GM18951 (cell line): Measurements from ENCODE around the gene FAM210A.

ENCODE experiments used
- POLR2A ChIP-seq: IDR thresholded peaks from 4 replicates; pipeline ENCODE4 v1.6.1; 2011; ENCODE audit warnings: mild to moderate bottlenecking; ENCODE audit not compliant: insufficient read length, insufficient read depth; ENCODE audit errors: extremely low read depth
- in situ Hi-C: fragments of 300-500 bp; cut with MboI; formaldehyde crosslinking; loops from one replicate; pipeline ENCODE4 v1.12.0; 2022; ENCODE audit warnings: low sequenced_read_pairs, mixed read lengths, inconsistent platforms; ENCODE audit not compliant: unreplicated experiment

Gene FAM210A

DNA sequence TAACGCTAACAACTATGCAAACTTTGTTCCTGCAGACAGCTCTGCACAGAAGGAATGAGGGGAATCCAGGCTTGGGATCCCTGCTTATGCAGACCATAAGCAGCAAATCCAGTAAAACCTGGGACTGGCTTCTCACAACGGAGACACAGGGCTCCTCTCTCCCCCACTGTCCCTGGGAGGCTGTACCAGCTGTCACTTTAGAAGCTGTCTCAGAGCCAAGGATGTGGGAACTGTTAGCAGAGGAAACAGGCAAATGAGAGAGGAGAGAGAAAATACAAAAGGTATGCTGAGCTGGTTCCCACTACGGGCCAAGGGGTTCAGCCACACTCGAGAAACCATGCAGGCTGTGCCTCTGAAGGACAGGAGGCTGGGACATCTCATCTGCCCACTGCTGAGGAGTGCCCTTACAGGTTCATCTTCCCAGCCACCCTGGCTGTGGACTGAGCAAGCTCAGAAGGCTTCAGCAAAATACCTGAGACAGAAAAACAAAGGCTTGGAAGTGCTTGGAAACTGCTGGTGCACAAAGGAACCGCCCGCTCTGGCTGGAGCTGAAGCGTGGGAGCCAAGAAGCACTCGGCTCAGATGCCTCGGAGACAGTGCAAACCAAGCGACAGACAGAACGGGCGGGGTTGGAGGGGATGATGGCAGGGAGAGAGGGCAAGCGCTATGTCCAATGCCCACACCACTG lies 72.5 kb downstream of the FAM210A start:
- no peak for TF ChIP-seq POLR2A
- in situ Hi-C loops = no loop called here

DNA sequence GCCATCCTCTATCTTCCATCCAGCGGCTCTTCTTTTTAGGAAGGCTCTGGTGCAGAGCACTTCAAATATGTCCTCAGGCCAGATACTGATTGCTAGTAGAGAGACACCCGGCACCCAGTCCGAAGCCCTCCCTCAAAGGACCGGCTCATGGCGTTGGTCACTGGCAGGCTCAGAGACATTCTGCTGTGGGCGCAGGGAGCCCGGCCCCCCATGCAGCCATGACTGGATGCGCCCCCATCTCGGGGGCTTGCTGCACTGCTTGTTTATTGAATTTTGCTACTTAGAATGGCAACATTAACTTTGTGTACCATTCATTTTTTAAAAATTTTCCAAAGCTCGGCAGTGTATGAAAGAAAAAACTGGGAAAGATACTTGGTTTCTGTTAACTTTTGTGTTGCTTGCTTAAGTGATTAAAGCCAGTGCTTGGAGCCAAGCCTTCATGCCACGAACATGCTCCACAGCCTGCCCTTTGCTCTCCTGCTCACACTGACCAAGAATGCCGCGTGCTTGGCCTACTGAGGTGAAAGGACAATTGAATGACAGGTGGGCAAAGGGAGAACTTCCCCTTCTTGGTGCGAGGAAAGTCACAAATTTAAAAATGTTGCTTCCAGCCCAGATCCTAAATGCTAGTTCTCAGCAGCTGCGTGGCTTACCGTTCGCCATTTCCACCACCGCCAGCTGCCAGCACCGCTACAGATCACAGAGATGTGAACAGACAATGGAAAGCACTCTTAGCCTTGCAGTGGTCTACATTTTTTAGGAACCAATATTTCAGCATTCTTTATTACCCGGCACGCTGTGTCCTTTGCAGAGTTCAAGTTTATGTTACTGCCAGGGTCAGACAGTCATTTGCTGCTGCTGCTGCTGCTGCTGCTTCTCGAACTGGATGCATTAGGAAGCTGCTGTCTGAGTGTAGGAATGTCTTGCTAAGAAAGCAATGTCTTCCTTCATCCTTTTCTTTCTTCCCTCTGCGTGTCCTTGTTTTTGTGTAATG lies 76.7 kb downstream of the FAM210A start:
- in situ Hi-C loops = no loop called here
- no peak for TF ChIP-seq POLR2A

DNA sequence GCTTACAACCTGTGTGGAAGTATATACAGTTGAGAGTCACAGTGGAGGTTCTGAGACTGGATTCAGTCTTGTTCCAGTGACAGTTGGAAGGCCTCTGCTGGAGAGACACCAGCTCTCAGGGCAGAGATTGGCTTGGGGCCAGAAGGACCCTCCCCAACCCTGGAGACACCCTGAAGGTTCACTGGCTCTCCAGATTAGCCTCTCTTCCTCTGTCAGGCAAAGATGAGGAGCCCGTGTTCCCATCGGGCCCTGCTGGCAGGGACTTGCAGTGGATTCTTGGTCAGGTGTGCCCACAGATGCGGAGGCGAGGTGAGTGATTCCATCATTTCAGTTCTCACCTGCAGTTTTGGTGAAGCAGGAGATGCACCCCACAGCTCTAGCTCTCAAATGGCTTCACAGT lies 78.6 kb downstream of the FAM210A start:
- in situ Hi-C loops = no loop called here
- TF ChIP-seq POLR2A = no peak

- TF ChIP-seq POLR2A = no peak
- in situ Hi-C loops = no loop called here
These were observed 79.7 kb downstream of the FAM210A start for GRCh38 chr18:13646633-13647032.

- no peak for TF ChIP-seq POLR2A
- in situ Hi-C loops = no loop called here
These were observed 81.3 kb downstream of the FAM210A start for GRCh38 chr18:13645093-13645492.

DNA sequence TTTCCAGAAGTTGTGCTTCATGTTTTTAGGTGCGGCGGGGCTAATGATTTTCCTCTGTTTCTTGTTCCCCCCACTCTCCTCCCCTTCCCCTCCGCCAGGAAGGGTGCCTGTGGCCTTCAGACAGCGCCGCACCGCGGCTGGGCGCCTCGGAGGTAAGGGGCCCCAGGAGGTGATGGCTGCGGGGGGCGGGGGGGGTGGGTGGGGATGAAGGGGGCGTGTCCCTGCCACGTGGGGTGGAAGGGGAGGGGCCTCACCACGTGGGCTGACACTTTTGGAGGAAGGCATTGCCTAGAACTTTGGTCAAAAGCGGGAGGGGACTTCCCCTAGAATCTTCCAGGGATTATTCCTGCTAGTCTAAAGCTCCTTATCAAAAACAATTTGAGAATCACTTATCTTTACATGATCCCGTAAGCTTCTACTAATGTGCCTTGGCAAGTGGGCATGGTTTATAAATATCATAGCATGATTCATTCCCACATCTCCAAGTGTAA lies 83.1 kb downstream of the FAM210A start:
- no peak for TF ChIP-seq POLR2A
- in situ Hi-C loops = no loop called here

DNA sequence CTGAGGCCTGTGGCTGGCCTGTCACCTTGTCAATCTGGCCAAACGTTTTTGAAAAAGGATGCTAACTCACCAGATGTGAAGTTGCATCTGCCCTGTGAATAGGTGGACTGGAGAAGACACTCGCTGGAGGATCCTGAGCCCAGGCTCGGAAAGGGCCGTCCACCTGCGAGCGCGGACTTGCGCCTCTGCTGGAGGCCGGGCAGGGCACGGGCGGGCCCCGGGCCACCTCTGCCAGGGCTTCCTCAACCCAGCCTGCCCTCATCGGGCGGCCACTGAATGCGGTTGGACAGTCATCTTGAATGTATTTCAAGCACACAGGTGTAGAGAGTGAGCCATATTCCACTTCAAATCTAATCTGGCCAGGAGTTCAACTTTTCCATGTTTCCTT lies 83.9 kb downstream of the FAM210A start:
- no peak for TF ChIP-seq POLR2A
- in situ Hi-C loops = no loop called here

GRCh38 chr18:13641551-13642439 lies 84.6 kb downstream of the FAM210A start:
- no peak for TF ChIP-seq POLR2A
- in situ Hi-C loops = no loop called here

GRCh38 chr18:13640266-13640860 lies 86.0 kb downstream of the FAM210A start:
- no peak for TF ChIP-seq POLR2A
- in situ Hi-C loops = no loop called here

DNA sequence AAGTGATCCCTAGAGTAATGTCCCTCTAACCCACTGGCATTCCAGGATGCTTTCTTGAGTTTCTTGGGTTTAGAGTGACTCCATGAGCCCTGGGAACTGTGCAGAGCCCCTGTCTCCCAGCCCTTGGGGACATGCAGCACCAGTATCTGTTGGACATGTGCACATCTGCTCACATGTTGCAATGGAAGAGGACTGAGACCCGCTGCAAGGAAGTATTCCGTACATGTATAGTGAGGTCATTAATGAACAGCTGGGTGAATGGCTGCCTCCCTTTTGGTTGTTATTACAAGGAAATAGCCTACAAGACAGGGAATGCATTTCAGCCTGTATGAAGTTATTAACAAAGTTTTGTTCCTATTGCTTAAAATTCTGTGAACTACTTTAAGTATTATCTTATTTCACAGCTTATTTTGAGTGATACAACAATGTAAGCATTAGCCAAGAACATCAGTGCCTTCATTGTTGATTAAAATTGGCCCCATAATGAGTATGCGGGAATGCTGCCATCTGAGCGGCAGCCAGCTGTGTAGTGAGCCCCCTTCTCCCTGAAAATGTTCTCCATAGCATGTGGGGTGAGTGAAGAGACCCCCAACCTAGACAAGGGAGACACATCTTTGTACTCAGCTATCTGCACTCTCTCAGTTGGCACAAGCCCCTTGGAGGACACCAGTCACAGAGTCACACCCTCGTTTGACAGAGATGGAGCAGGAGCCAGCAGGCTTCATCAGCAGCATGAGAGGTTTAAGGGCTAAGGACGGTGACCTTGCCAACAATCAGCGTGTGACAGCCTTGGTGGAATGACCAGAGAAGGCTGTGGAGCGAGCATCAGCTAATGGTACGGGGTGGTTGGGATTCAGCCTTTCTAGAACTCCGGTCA lies 87.4 kb downstream of the FAM210A start:
- no peak for TF ChIP-seq POLR2A
- in situ Hi-C loops = no loop called here

- in situ Hi-C loops = no loop called here
- TF ChIP-seq POLR2A = no peak
These were observed 91.3 kb downstream of the FAM210A start for GRCh38 chr18:13635046-13635445.

GRCh38 chr18:13633700-13634099 lies 92.7 kb downstream of the FAM210A start:
- in situ Hi-C loops = no loop called here
- TF ChIP-seq POLR2A = no peak
